ENCODE results near the gene UGT1A8. TPM values are rescaled to one million over a fixed set of nuclear protein-coding genes. Genes with fewer than 3 reads are reported as not detected.

UGT1A8 gene
- total and polyA plus RNA-seq, 2 donors (not counting 3 experiments of a cell fraction or from before 2014, with no cell fraction given) = not detected

DNA sequence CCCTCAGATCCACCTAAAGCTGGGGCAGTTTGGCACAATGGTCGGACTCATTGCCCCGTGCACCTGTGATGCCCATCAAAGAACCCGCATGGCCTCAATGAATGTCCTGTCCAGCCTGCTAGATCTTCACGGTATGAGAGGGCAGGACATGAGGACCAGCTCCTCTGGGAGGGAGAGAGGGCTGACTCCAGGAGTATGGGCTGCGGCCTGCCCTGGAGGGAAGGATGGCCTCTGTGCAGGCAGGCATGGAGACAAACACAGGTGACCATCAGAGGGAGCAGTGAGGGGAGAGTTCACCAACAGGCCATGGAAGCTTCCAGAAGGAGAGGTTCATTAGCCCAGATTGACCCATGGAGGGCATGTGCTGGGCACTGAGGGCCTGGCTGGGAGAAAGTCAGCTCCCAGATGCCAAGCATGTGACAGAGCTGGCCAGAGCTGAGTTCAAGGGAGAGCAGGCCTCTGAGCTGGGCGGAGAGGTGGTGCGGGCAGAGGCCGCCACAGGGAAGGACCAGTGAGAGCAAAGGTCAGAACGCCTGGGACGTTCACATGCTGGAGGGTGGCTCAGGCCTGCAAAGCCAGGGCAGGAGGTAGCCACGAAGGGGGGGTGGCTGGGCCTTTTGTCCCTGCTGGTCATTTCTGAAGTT, 200.7 kb downstream of the UGT1A8 start:
- Histone ChIP-seq H3K4me1 (ENCODE audit: control insufficient read depth, extremely low read depth, insufficient read depth, low read length) (no peaks in the 10 kb centered on the region), H2AFZ (ENCODE audit: low read depth, low read length) (no peak overlapping the region), H3K36me3 (ENCODE audit: control insufficient read depth in 2 of 2, extremely low read depth in 1 of 2, insufficient read depth in 2 of 2, low read length in 2 of 2) (no peaks in the 10 kb centered on the region), H3K4me2 (ENCODE audit: insufficient read depth, low read length) (no peak overlapping the region), H3K27ac (ENCODE audit: insufficient read depth, low read depth, low read length) (no peak overlapping the region), H3K4me3 (replicated peaks in 1 of 3; ENCODE audit: insufficient read depth in 1 of 3, low read depth in 1 of 3, low read length in 3 of 3) (no peak overlapping the region), H3K27me3 (ENCODE audit: control insufficient read depth in 2 of 2, insufficient read depth in 2 of 2, low read length in 2 of 2) (no peaks in the 10 kb centered on the region), H3K9me3 (replicated peaks; ENCODE audit: control insufficient read depth, insufficient read depth, low read length) (no peaks in the 10 kb centered on the region), H3K9ac (replicated peaks; ENCODE audit: extremely low read depth, insufficient read depth, low read length) (no peak overlapping the region), H3K9me1 (replicated peaks; ENCODE audit: control insufficient read depth, extremely low read depth, insufficient read depth, low read length) (no peaks in the 10 kb centered on the region), H3K79me2 (ENCODE audit: control insufficient read depth, insufficient read depth, low read length) (no peaks in the 10 kb centered on the region), H4K20me1 (replicated peaks; ENCODE audit: control insufficient read depth, extremely low read depth, insufficient read depth, low read length) (no peaks in the 10 kb centered on the region)
- FAIRE-seq (no peak), DNase-seq (ENCODE audit: low read depth, low spot score) (no peak)
- intact Hi-C loops (cut with micrococcal nuclease) (no loop called here), dilution Hi-C loops (cut with MboI; ENCODE audit: extremely low pct_ligation_motif_present, low sequenced_read_pairs) (no loop called here)
- no TSS peak for BruUV-seq (replicated peaks)
- ChIA-PET POLR2A (no interaction called here), CTCF (no interaction called here)
- no peak for TF ChIP-seq POLR2AphosphoS5 (IDR thresholded peaks at IDR 0.05; ENCODE audit: insufficient read depth, low read depth, low read length)
- no peak for TF ChIP-seq MYC (IDR thresholded peaks at IDR 0.05; ENCODE audit: low read depth, low read length)
- TF ChIP-seq GATA2 (IDR thresholded peaks at IDR 0.05; ENCODE audit: insufficient read depth, insufficient read length, low read depth, low read length) = no peak

DNA sequence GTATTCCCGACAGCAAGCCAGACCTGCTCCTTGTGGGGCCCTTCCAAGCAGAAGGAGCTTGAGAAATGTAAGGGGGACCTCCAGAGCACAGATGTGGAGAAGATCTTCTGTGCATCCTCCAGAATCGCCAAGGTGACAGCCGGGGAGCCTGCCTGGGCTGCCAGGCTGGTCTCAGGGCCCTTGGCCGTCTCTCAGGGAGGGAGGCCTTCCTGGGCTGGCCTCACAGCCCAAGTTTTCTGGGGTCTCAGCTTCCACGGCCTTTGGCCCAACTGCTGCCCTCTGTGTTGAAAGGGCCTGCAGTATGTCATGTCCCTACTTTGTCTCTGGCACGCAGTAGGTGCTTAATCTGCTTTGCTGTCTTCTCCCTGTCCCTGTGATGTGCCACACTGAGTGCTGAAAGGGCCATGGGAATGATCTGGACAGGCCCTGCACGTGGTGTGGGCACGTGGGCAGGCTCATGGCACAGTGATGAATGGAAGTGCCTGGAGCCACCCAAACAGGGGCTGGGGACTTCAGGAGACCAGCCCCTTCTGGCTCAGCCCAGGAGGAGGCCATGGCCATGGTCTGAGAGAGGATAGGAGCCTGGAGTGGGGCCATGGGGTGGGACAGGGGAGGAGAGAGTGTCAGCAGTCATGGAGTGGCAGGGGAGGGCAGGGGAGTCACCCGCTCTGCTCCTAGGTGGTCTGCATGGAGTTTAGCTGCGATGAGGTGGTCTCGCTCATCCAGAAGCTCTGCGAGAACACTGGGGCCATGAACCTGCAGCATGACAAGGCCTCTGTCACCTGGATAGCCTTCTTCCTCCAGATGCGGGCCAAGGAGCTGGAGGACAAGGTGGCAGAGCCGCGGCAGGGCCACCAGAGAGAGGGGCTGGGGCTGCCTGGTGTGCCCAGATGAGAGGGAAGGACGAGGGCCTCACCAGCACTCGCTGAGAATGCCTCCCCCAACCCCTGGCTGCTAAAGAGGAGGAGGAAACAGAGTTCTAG, 201.5 kb downstream of the UGT1A8 start:
- intact Hi-C loops (cut with micrococcal nuclease) = no loop called here
- CTCF ChIA-PET = no interaction called here

More for the DNA sequence above, 201.5 kb downstream of the UGT1A8 start:
- H3K4me2 ChIP-seq (ENCODE audit: insufficient read depth, low read length) = no peak overlapping the region
- TF ChIP-seq POLR2AphosphoS5 (IDR thresholded peaks at IDR 0.05; ENCODE audit: insufficient read depth, low read depth, low read length) (no peak), JUN (IDR thresholded peaks at IDR 0.05; ENCODE audit: borderline replicate concordance, insufficient read depth, insufficient read length, low read depth) (no peak), FOS (IDR thresholded peaks at IDR 0.05; ENCODE audit: borderline replicate concordance, insufficient read depth, low read length) (no peak)
- TF ChIP-seq, protein P1, sequence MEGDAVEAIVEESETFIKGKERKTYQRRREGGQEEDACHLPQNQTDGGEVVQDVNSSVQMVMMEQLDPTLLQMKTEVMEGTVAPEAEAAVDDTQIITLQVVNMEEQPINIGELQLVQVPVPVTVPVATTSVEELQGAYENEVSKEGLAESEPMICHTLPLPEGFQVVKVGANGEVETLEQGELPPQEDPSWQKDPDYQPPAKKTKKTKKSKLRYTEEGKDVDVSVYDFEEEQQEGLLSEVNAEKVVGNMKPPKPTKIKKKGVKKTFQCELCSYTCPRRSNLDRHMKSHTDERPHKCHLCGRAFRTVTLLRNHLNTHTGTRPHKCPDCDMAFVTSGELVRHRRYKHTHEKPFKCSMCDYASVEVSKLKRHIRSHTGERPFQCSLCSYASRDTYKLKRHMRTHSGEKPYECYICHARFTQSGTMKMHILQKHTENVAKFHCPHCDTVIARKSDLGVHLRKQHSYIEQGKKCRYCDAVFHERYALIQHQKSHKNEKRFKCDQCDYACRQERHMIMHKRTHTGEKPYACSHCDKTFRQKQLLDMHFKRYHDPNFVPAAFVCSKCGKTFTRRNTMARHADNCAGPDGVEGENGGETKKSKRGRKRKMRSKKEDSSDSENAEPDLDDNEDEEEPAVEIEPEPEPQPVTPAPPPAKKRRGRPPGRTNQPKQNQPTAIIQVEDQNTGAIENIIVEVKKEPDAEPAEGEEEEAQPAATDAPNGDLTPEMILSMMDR (IDR thresholded peaks at IDR 0.05; ENCODE audit: extremely low read depth in 1 of 2, insufficient read depth in 1 of 2, low read depth in 1 of 2, low read length in 2 of 2) = no peak
- dilution Hi-C loops (cut with MboI; ENCODE audit: extremely low pct_ligation_motif_present, low sequenced_read_pairs) = no loop called here
- no peaks in the 10 kb centered on the region for H3K36me3 ChIP-seq (ENCODE audit: control insufficient read depth in 2 of 2, extremely low read depth in 1 of 2, insufficient read depth in 2 of 2, low read length in 2 of 2)
- H2AFZ ChIP-seq (ENCODE audit: low read depth, low read length) = no peak overlapping the region
- H3K9me1 ChIP-seq (replicated peaks; ENCODE audit: control insufficient read depth, extremely low read depth, insufficient read depth, low read length) = no peaks in the 10 kb centered on the region
- no peaks in the 10 kb centered on the region for H3K27me3 ChIP-seq (ENCODE audit: control insufficient read depth in 2 of 2, insufficient read depth in 2 of 2, low read length in 2 of 2)
- POLR2A ChIA-PET = no interaction called here
- H3K4me3 ChIP-seq (replicated peaks in 1 of 3; ENCODE audit: insufficient read depth in 1 of 3, low read depth in 1 of 3, low read length in 3 of 3) = no peak overlapping the region
- no peaks in the 10 kb centered on the region for H3K9me3 ChIP-seq (replicated peaks; ENCODE audit: control insufficient read depth, insufficient read depth, low read length)
- H3K9ac ChIP-seq (replicated peaks; ENCODE audit: extremely low read depth, insufficient read depth, low read length) = no peak overlapping the region
- BruUV-seq (replicated peaks) = no TSS peak
- H3K79me2 ChIP-seq (ENCODE audit: control insufficient read depth, insufficient read depth, low read length) = no peaks in the 10 kb centered on the region
- FAIRE-seq (no peak), DNase-seq (ENCODE audit: low read depth, low spot score) (no peak)
- no peak overlapping the region for H3K27ac ChIP-seq (ENCODE audit: insufficient read depth, low read depth, low read length)
- H3K4me1 ChIP-seq (ENCODE audit: control insufficient read depth, extremely low read depth, insufficient read depth, low read length) = no peaks in the 10 kb centered on the region
- H4K20me1 ChIP-seq (replicated peaks; ENCODE audit: control insufficient read depth, extremely low read depth, insufficient read depth, low read length) = no peaks in the 10 kb centered on the region

Data from endothelial cell of umbilical vein (primary cell).